Panc1 (cell line): ENCODE measurements around the gene ISOC2. TPM values are rescaled to one million over a fixed set of nuclear protein-coding genes. Genes with fewer than 3 reads are reported as not detected.

Source experiments
- ATAC-seq: fragments of 200-7000 bp; cut with Tn5 transposase; 2 replicates; pipeline ENCODE4 v1.9.1; 2020; ENCODE audit warnings: mild to moderate bottlenecking, moderate library complexity
- BruUV-seq: library from RNA; stranded (reverse); fragments of 400-500 nt; replicated peaks from 2 replicates; lab custom pipeline; 2021; lab: Mats Ljungman, UMichigan
- CTCF ChIA-PET: fragments of 300-600 bp; sonication (Branson Sonifier 250); formaldehyde crosslinking; loops from one replicate; lab custom pipeline; 2022; ENCODE audit warnings: antibody characterized with exemption; lab: Charles Lee
- POLR2A ChIA-PET: fragments of 300-600 bp; sonication (Branson Sonifier 250); formaldehyde crosslinking; loops from one replicate; lab custom pipeline; 2022; ENCODE audit warnings: antibody characterized with exemption; lab: Charles Lee
- DNase-seq: peaks from one replicate; pipeline ENCODE4 v3.0.0-alpha.2; 2010; ENCODE audit warnings: low read depth, low spot score
- H3K27ac ChIP-seq: 2 replicates; pipeline ENCODE4 v1.5.1; 2011; ENCODE audit warnings: mild to moderate bottlenecking, low read length, inconsistent platforms
- H3K27me3 ChIP-seq: fragments of 200-500 bp; sonication (Bioruptor generic); 2 replicates; pipeline ENCODE4 v1.6.0; 2014; ENCODE audit warnings: low read length, inconsistent platforms; ENCODE audit not compliant: control insufficient read depth, insufficient read depth
- H3K36me3 ChIP-seq: fragments of 200-500 bp; sonication (Bioruptor generic); 2 replicates; pipeline ENCODE4 v1.5.1; 2014; ENCODE audit warnings: inconsistent platforms, mild to moderate bottlenecking, low read length, moderate library complexity; ENCODE audit not compliant: control insufficient read depth, insufficient read depth
- H3K4me1 ChIP-seq: 2 replicates; pipeline ENCODE4 v1.5.1; 2011; ENCODE audit warnings: inconsistent platforms, mild to moderate bottlenecking, low read length, moderate library complexity; ENCODE audit not compliant: control insufficient read depth, insufficient read depth
- H3K4me3 ChIP-seq, 2 experiments: 2 replicates each; pipeline ENCODE4 v1.5.1; 2011 to 2012; ENCODE audit warnings: low read depth in 2 of 2, low read length in 2 of 2, mild to moderate bottlenecking in 2 of 2, inconsistent platforms in 1 of 2, moderate library complexity in 1 of 2
- H3K9me3 ChIP-seq: fragments of 200-500 bp; sonication (Bioruptor generic); 2 replicates; pipeline ENCODE4 v1.5.1; 2014; ENCODE audit warnings: low read depth, mild to moderate bottlenecking, inconsistent platforms, low read length, moderate library complexity; ENCODE audit not compliant: control insufficient read depth, insufficient read depth
- POLR2AphosphoS5 ChIP-seq: IDR thresholded peaks from 2 replicates; pipeline ENCODE4 v1.6.1; 2012; ENCODE audit warnings: mild to moderate bottlenecking, low read depth, low read length, moderate library complexity
- REST ChIP-seq, 2 experiments: IDR thresholded peaks; 2 replicates each; pipeline ENCODE4 v1.6.1; 2011 to 2012; ENCODE audit warnings: low read depth in 2 of 2, control low read depth in 1 of 2, low read length in 1 of 2, mild to moderate bottlenecking in 1 of 2, moderate library complexity in 1 of 2; ENCODE audit not compliant: insufficient read depth in 1 of 2
- SIN3A ChIP-seq: IDR thresholded peaks from 2 replicates; pipeline ENCODE4 v1.6.1; 2012; ENCODE audit warnings: low read depth, mild to moderate bottlenecking, low read length, moderate library complexity, borderline replicate concordance; ENCODE audit not compliant: insufficient read depth
- TCF7L2 ChIP-seq: IDR thresholded peaks from 2 replicates; pipeline ENCODE4 v1.6.1; 2011; ENCODE audit warnings: mild to moderate bottlenecking, low read depth, low read length, inconsistent platforms
- in situ Hi-C: cut with HindIII; loops from 2 replicates; pipeline ENCODE4 v1.10.0; 2016; ENCODE audit warnings: low sequenced_read_pairs, low pct_unique_long_range_greater_than_20kb
- intact Hi-C: fragments of 100-400 bp; cut with micrococcal nuclease; formaldehyde crosslinking; loops from one replicate; pipeline ENCODE4 v1.10.0; 2022; ENCODE audit not compliant: unreplicated experiment
- total RNA-seq: library from RNA; stranded (reverse); gene quantifications from one replicate; pipeline ENCODE4 v1.2.1, GENCODE V29; 2021; ENCODE audit not compliant: unreplicated experiment
- TF ChIP-seq, protein P1 (sequence below): fragments of 450-650 bp; IDR thresholded peaks from 2 replicates; pipeline ENCODE4 v1.5.1; 2017; ENCODE audit warnings: mild to moderate bottlenecking

ISOC2 gene
- total RNA-seq, 1 experiment from 2014 or later: 150 TPM

- ChIA-PET POLR2A (no interaction called here), CTCF (no interaction called here)
- DNase-seq: no peak
- Histone ChIP-seq H3K4me3 (no peak overlapping the region), H3K27ac (no peak overlapping the region), H3K4me1 (no peaks in the 10 kb centered on the region), H3K36me3 (no peaks in the 10 kb centered on the region), H3K9me3 (no peaks in the 10 kb centered on the region), H3K27me3 (no peaks in the 10 kb centered on the region)
- intact Hi-C loops: no loop called here
- in situ Hi-C loops: no loop called here
- BruUV-seq: no TSS peak
- TF ChIP-seq SIN3A (no peak), REST (IDR thresholded peaks at IDR 0.05; ENCODE audit: insufficient read depth in 1 of 2, low read depth in 2 of 2, low read length in 1 of 2) (no peak), POLR2AphosphoS5 (no peak), TCF7L2 (no peak)
- TF ChIP-seq, protein P1, sequence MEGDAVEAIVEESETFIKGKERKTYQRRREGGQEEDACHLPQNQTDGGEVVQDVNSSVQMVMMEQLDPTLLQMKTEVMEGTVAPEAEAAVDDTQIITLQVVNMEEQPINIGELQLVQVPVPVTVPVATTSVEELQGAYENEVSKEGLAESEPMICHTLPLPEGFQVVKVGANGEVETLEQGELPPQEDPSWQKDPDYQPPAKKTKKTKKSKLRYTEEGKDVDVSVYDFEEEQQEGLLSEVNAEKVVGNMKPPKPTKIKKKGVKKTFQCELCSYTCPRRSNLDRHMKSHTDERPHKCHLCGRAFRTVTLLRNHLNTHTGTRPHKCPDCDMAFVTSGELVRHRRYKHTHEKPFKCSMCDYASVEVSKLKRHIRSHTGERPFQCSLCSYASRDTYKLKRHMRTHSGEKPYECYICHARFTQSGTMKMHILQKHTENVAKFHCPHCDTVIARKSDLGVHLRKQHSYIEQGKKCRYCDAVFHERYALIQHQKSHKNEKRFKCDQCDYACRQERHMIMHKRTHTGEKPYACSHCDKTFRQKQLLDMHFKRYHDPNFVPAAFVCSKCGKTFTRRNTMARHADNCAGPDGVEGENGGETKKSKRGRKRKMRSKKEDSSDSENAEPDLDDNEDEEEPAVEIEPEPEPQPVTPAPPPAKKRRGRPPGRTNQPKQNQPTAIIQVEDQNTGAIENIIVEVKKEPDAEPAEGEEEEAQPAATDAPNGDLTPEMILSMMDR: no peak
- no peak for ATAC-seq
These were observed 28.1 kb downstream of the ISOC2 start for GRCh38 chr19:55433292-55433691.

DNA sequence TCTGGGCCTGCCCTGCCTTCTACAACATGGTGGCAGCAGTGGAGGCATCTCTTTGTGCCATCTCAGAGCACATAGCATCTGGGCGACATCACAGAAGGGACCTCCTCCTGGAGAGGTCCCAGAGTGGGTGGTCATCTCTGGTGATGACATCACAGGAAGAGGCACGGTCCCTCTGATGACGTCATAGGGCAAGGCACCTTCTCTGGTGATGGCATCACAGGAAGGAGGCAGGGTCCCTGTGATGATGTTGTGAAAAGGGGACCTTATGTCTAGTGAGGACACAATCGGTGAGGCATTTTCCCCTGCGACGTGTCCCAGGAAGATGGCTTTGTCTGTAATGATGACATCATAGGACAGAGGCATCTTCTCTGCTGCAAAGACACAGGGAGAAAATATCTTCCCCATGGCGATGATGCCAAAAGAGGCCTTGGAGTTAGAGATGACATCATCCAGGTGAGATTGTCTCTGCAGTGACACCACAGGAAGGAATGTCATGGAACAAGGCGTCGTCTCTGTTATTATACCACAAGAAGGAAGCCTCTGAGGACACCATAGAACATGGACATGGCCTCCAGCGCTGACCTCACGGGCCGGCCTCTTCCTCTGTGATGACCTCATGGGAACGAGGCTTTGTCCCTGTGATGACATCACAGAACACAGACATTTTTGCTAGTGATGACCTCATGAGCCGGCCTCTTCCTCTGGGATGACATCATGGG lies 29.0 kb downstream of the ISOC2 start:
- TF ChIP-seq POLR2AphosphoS5 (no peak), SIN3A (no peak), REST (IDR thresholded peaks at IDR 0.05; ENCODE audit: insufficient read depth in 1 of 2, low read depth in 2 of 2, low read length in 1 of 2) (no peak), TCF7L2 (no peak)
- TF ChIP-seq, protein P1: no peak
- Histone ChIP-seq H3K27ac (no peak overlapping the region), H3K9me3 (no peaks in the 10 kb centered on the region), H3K4me3 (no peak overlapping the region), H3K4me1 (no peaks in the 10 kb centered on the region), H3K27me3 (no peaks in the 10 kb centered on the region), H3K36me3 (no peaks in the 10 kb centered on the region)
- DNase-seq (no peak), ATAC-seq (no peak)
- intact Hi-C loops (no loop called here), in situ Hi-C loops (no loop called here)
- no TSS peak for BruUV-seq
- ChIA-PET POLR2A (no interaction called here), CTCF (no interaction called here)
